Natural killer cell (primary cell): ENCODE results near the gene OR52K2. TPM values are rescaled to one million over a fixed set of nuclear protein-coding genes. Genes with fewer than 3 reads are reported as not detected.

ENCODE experiments used
- ATAC-seq, 3 donors: fragments of 150-1000 bp in 2 of 3; fragments of 200-7000 bp in 1 of 3; cut with Tn5 transposase; 1 replicate in 1 of 3; 2 replicates in 2 of 3; pipeline ENCODE4 v1.10.0; 2021; ENCODE audit warnings: mild to moderate bottlenecking in 2 of 3, moderate library complexity in 2 of 3
- DNase-seq, 2 donors: peaks; one replicate each; pipeline versions ENCODE4 v3.0.0 to v3.0.0-alpha.2; 2013 to 2021; ENCODE audit warnings: mixed read lengths in 1 of 2
- H3K27ac ChIP-seq: one replicate; pipeline ENCODE4 v1.5.1; 2013; ENCODE audit warnings: mild to moderate bottlenecking, low read length
- H3K27me3 ChIP-seq: one replicate; pipeline ENCODE4 v1.6.1; 2013; ENCODE audit warnings: low read length; ENCODE audit not compliant: control insufficient read depth, insufficient read depth
- H3K36me3 ChIP-seq: one replicate; pipeline ENCODE4 v1.6.1; 2013; ENCODE audit warnings: low read length; ENCODE audit not compliant: control insufficient read depth, insufficient read depth
- H3K4me1 ChIP-seq: one replicate; pipeline ENCODE4 v1.6.1; 2013; ENCODE audit warnings: low read length; ENCODE audit not compliant: control insufficient read depth, insufficient read depth
- H3K4me3 ChIP-seq: one replicate; pipeline ENCODE4 v1.5.1; 2013; ENCODE audit warnings: low read length
- H3K9me3 ChIP-seq: one replicate; pipeline ENCODE4 v1.6.1; 2013; ENCODE audit warnings: low read length; ENCODE audit not compliant: control insufficient read depth, insufficient read depth
- H3K27ac Mint-ChIP-seq, 2 donors: one replicate each; pipeline ENCODE4 v1.8.0; 2022; ENCODE audit warnings: mild to moderate bottlenecking in 2 of 2, mixed read lengths in 2 of 2, moderate library complexity in 1 of 2
- H3K27me3 Mint-ChIP-seq, 2 donors: one replicate each; pipeline ENCODE4 v1.8.0; 2022; ENCODE audit warnings: low read depth in 2 of 2, mixed read lengths in 2 of 2
- H3K36me3 Mint-ChIP-seq: one replicate; pipeline ENCODE4 v1.8.0; 2022; ENCODE audit warnings: mixed read lengths
- H3K4me1 Mint-ChIP-seq, 2 donors: one replicate each; pipeline ENCODE4 v1.8.0; 2022; ENCODE audit warnings: mixed read lengths in 2 of 2
- H3K4me3 Mint-ChIP-seq: one replicate; pipeline ENCODE4 v1.8.0; 2022; ENCODE audit warnings: mild to moderate bottlenecking, moderate library complexity, mixed read lengths
- H3K9me3 Mint-ChIP-seq, 2 donors: one replicate each; pipeline ENCODE4 v1.8.0; 2022; ENCODE audit warnings: mixed read lengths in 2 of 2
- WGBS: methylation state at CpG from one replicate; pipeline ENCODE4 v1.1.7; 2013; ENCODE audit warnings: missing lambda C conversion rate; ENCODE audit not compliant: insufficient coverage; 5-methylcytosine and 5-hydroxymethylcytosine counted together
- intact Hi-C: fragments of 100-400 bp; cut with micrococcal nuclease; formaldehyde crosslinking; loops from one replicate; pipeline ENCODE4 v1.14.2; 2022
- total RNA-seq, 4 donors: library from RNA; stranded (reverse); fragments of 120-200 nt in 1 of 4; gene quantifications; one replicate each; pipeline versions ENCODE4 v1.2.3 to v1.2.4, GENCODE V29; 2013 to 2022
- TF ChIP-seq, protein P1 (sequence below): fragments of 200-600 bp; IDR thresholded peaks from one replicate; pipeline ENCODE4 v1.8.0; 2022; ENCODE audit warnings: antibody characterized with exemption

The OR52K2 gene
- total RNA-seq, 3 donors from 2014 or later (not counting 1 experiment from before 2014, with no cell fraction given), result not detected

DNA sequence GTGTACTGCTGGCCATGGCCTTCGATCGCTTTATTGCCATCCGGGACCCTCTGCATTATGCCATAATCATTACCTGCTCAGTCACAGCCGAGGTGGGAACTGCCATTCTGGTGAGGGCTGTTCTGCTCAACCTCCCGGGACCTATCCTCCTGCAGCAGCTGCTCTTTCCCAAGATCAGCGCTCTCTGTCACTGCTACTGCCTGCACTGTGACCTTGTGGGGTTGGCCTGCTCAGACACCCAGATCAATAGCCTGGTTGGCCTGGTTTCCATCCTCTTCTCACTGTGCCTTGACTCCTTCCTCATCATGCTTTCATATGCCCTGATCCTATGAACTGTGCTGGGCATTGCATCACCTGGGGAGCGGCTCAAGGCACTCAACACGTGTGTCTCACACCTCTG lies 30.7 kb upstream of the OR52K2 start:
- H3K4me1 ChIP-seq, result no peaks in the 10 kb centered on the region
- intact Hi-C loops, result no loop called here
- no peaks in the 10 kb centered on the region for H3K36me3 ChIP-seq
- Mint-ChIP-seq H3K9me3 (no peaks in the 10 kb centered on the region), H3K27me3 (peaks cover 10 to 38% of the 10 kb centered on the region in 2 donors), H3K27ac (no peak overlapping the region), H3K4me1 (no peaks in the 10 kb centered on the region), H3K36me3 (no peaks in the 10 kb centered on the region), H3K4me3 (no peak overlapping the region)
- no peaks in the 10 kb centered on the region for H3K9me3 ChIP-seq
- no peaks in the 10 kb centered on the region for H3K27me3 ChIP-seq
- no peak for ATAC-seq
- DNase-seq, result no peak
- no peak overlapping the region for H3K27ac ChIP-seq
- 84% methylated on average over 8 of the region's 8 CpGs for WGBS
- no peak overlapping the region for H3K4me3 ChIP-seq
- TF ChIP-seq, protein P1, sequence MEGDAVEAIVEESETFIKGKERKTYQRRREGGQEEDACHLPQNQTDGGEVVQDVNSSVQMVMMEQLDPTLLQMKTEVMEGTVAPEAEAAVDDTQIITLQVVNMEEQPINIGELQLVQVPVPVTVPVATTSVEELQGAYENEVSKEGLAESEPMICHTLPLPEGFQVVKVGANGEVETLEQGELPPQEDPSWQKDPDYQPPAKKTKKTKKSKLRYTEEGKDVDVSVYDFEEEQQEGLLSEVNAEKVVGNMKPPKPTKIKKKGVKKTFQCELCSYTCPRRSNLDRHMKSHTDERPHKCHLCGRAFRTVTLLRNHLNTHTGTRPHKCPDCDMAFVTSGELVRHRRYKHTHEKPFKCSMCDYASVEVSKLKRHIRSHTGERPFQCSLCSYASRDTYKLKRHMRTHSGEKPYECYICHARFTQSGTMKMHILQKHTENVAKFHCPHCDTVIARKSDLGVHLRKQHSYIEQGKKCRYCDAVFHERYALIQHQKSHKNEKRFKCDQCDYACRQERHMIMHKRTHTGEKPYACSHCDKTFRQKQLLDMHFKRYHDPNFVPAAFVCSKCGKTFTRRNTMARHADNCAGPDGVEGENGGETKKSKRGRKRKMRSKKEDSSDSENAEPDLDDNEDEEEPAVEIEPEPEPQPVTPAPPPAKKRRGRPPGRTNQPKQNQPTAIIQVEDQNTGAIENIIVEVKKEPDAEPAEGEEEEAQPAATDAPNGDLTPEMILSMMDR, result no peak

GRCh38 chr11:4430051-4430450 lies 19.0 kb upstream of the OR52K2 start:
- H3K36me3 Mint-ChIP-seq, result no peaks in the 10 kb centered on the region
- H3K4me1 Mint-ChIP-seq, result no peaks in the 10 kb centered on the region

GRCh38 chr11:4433856-4434255 lies 15.2 kb upstream of the OR52K2 start:
- intact Hi-C loops, result no loop called here
- no peak for ATAC-seq
- no peaks in the 10 kb centered on the region for H3K36me3 ChIP-seq
- Mint-ChIP-seq H3K4me3 (no peak overlapping the region), H3K36me3 (no peaks in the 10 kb centered on the region), H3K27me3 (peaks cover 17 to 56% of the 10 kb centered on the region in 2 donors), H3K27ac (no peak overlapping the region), H3K9me3 (no peaks in the 10 kb centered on the region), H3K4me1 (no peaks in the 10 kb centered on the region)
- H3K9me3 ChIP-seq, result no peaks in the 10 kb centered on the region
- no peak overlapping the region for H3K4me3 ChIP-seq
- no peaks in the 10 kb centered on the region for H3K4me1 ChIP-seq
- TF ChIP-seq, protein P1, result no peak
- no peak overlapping the region for H3K27ac ChIP-seq
- WGBS, result 68% methylated on average over 2 of the region's 2 CpGs
- no peaks in the 10 kb centered on the region for H3K27me3 ChIP-seq
- DNase-seq, result no peak

More at GRCh38 chr11:4430051-4430450, 19.0 kb upstream of the OR52K2 start:
- DNase-seq (no peak), ATAC-seq (no peak)
- Mint-ChIP-seq H3K27ac (no peak overlapping the region), H3K9me3 (no peaks in the 10 kb centered on the region), H3K27me3 (peaks cover 6 to 30% of the 10 kb centered on the region in 2 donors), H3K4me3 (no peak overlapping the region)
- TF ChIP-seq, protein P1, result no peak
- Histone ChIP-seq H3K4me1 (no peaks in the 10 kb centered on the region), H3K4me3 (no peak overlapping the region), H3K27me3 (no peaks in the 10 kb centered on the region), H3K36me3 (no peaks in the 10 kb centered on the region), H3K27ac (no peak overlapping the region), H3K9me3 (no peaks in the 10 kb centered on the region)
- intact Hi-C loops, result no loop called here
- 64% methylated on average over 2 of the region's 4 CpGs for WGBS

DNA sequence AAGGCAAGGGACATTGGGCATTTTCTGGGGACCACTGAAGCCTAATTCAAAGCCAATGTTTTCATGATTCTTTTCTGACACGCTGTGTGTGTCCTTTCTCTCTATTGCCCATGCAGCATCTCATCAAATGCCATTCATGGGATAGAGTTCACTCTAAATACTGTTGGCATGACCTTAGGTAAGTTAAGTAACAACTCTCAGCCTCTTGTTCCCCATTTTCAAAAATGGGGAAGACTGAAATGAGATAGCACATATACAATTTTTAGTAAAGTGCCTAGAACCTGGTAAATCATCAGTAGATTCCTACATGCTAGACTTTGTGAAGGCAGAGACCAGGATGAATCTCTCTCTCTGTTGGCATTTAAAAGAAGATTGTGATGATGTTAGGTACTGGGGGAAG lies 12.7 kb upstream of the OR52K2 start:
- no peaks in the 10 kb centered on the region for H3K9me3 Mint-ChIP-seq
- H3K27ac Mint-ChIP-seq, result no peak overlapping the region
- ATAC-seq, result no peak
- no peaks in the 10 kb centered on the region for H3K4me1 Mint-ChIP-seq
- TF ChIP-seq, protein P1, result no peak
- H3K4me1 ChIP-seq, result no peaks in the 10 kb centered on the region
- H3K36me3 Mint-ChIP-seq, result no peaks in the 10 kb centered on the region
- no peak overlapping the region for H3K4me3 ChIP-seq
- no peak for DNase-seq
- WGBS, result 89% methylated on average over 1 of the region's 1 CpG
- no peak overlapping the region for H3K27ac ChIP-seq
- H3K27me3 ChIP-seq, result no peaks in the 10 kb centered on the region
- intact Hi-C loops, result no loop called here
- no peak overlapping the region for H3K4me3 Mint-ChIP-seq
- H3K27me3 Mint-ChIP-seq, result peaks cover 19 to 55% of the 10 kb centered on the region in 2 donors
- H3K36me3 ChIP-seq, result no peaks in the 10 kb centered on the region
- H3K9me3 ChIP-seq, result no peaks in the 10 kb centered on the region
